Measurements from ENCODE around the gene ADIRF.
"Not testable (repeated sequence)": the region's sequence is repeated elsewhere in the genome, so short reads cannot be mapped to it uniquely, and the experiment has no call there.

DNA sequence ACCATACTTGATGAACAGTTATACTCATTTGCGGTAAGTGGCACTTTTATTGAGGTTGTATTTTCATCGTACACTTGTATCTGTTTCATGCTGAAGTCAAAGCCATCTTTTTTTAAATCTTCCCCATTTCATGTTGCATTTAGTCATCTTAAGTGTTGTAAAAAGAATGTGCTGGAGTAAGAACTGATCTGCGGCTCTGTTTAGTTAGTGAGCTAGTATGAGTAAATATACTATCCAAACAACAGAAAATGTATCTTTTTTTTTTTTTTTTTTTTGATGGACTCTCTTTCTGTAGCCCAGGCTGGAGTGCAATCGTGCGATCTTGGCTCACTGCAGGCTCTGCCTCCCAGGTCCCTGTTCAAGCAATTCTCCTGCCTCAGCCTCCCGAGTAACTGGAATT, 39.4 kb downstream of the ADIRF start:
- not testable (repeated sequence) for TF ChIP-seq POLR2A (IDR thresholded peaks at IDR 0.05; ENCODE audit: low read depth, low read length); ZNF24 (IDR thresholded peaks at IDR 0.05)

All from GM12878 (cell line).